Neutrophil (primary cell): ENCODE data around the gene YIPF5.
A peak's percentile ranks its signal among the peaks of the same experiment; 100 is the strongest.

Source experiments
- H3K27ac ChIP-seq: fragments of 200-600 bp; sonication (generic); 2 replicates; pipeline ENCODE4 v1.5.1; 2016; ENCODE audit warnings: mild to moderate bottlenecking, moderate library complexity
- H3K27me3 ChIP-seq: fragments of 200-600 bp; sonication (generic); 2 replicates; pipeline ENCODE4 v1.6.0; 2016; ENCODE audit warnings: mild to moderate bottlenecking
- H3K36me3 ChIP-seq: fragments of 200-600 bp; sonication (generic); 2 replicates; pipeline ENCODE4 v1.5.1; 2017
- H3K4me1 ChIP-seq, 2 experiments: fragments of 200-600 bp in 1 of 2; sonication (generic) in 1 of 2; 1 replicate in 1 of 2; 2 replicates in 1 of 2; pipeline versions ENCODE4 v1.5.1 to v1.6.1; 2013 to 2016; ENCODE audit warnings: low read depth in 1 of 2, low read length in 1 of 2, mild to moderate bottlenecking in 1 of 2, moderate library complexity in 1 of 2; ENCODE audit not compliant: control insufficient read depth in 1 of 2, insufficient read depth in 1 of 2
- H3K4me3 ChIP-seq, 2 experiments: fragments of 200-600 bp in 1 of 2; sonication (generic) in 1 of 2; 1 replicate in 1 of 2; 2 replicates in 1 of 2; pipeline ENCODE4 v1.5.1; 2013 to 2016; ENCODE audit warnings: low read depth in 1 of 2, low read length in 1 of 2, mild to moderate bottlenecking in 1 of 2, moderate library complexity in 1 of 2
- H3K9me3 ChIP-seq: fragments of 200-600 bp; sonication (generic); 2 replicates; pipeline ENCODE4 v1.5.1; 2016
- TF ChIP-seq, protein P1 (sequence below): fragments of 200-600 bp; sonication (generic); IDR thresholded peaks from 2 replicates; pipeline ENCODE4 v1.5.1; 2016; ENCODE audit warnings: antibody characterized with exemption

Gene YIPF5

DNA sequence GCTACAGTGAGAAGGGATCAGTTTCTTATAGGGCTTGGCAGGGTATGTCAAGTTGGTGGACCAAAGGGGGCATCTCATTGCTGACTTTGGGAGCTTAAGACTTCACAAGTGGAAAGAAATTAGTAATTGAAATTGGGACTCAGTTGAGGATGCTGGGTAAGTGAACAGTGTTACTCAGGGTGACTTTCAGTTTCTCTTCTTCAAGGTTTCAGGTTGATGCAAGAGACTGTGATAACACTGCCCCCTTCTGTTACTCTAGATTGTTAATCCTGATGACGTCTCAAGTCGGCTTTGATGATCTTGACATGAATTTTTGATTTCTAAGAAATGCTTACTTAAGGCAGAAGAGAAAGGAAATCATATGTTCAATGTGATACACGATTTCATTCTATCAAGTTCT, 21.5 kb upstream of the YIPF5 start:
- H3K9me3 ChIP-seq = no peaks in the 10 kb centered on the region
- H3K4me3 ChIP-seq = peak overlapping the region; percentile 9 to 31
- H3K4me1 ChIP-seq = peaks cover 52 to 53% of the 10 kb centered on the region in 2 experiments
- TF ChIP-seq, protein P1, sequence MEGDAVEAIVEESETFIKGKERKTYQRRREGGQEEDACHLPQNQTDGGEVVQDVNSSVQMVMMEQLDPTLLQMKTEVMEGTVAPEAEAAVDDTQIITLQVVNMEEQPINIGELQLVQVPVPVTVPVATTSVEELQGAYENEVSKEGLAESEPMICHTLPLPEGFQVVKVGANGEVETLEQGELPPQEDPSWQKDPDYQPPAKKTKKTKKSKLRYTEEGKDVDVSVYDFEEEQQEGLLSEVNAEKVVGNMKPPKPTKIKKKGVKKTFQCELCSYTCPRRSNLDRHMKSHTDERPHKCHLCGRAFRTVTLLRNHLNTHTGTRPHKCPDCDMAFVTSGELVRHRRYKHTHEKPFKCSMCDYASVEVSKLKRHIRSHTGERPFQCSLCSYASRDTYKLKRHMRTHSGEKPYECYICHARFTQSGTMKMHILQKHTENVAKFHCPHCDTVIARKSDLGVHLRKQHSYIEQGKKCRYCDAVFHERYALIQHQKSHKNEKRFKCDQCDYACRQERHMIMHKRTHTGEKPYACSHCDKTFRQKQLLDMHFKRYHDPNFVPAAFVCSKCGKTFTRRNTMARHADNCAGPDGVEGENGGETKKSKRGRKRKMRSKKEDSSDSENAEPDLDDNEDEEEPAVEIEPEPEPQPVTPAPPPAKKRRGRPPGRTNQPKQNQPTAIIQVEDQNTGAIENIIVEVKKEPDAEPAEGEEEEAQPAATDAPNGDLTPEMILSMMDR = no peak
- peak overlapping the region; percentile 73 for H3K27ac ChIP-seq
- peaks cover 48% of the 10 kb centered on the region for H3K27me3 ChIP-seq
- H3K36me3 ChIP-seq = no peaks in the 10 kb centered on the region

DNA sequence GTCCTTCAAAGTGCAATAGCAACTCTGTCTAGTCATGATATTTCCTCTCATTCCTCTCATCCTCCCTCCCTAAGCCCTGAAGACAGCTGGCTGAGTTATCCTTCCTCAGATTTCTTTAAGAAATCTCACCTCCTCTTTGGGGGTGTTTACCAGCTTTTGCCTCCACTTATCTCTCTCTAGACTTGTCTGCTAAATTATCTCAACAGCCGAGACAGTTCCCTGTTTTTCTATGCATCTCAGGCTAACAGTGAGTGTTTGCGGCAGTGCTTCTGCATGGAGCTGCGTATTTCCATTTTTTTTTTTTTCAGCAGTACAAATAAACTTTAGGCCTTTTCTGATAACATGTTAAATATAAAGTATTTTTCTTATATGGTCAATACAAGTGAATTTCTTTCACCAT, 21.1 kb upstream of the YIPF5 start:
- peak overlapping the region; percentile 73 for H3K27ac ChIP-seq
- H3K4me1 ChIP-seq = peaks cover 57% of the 10 kb centered on the region in 2 experiments
- H3K4me3 ChIP-seq = peak overlapping the region in 1 of 2 experiments; percentile 9

GRCh38 chr5:144189800-144190429, 19.5 kb upstream of the YIPF5 start:
- no peaks in the 10 kb centered on the region for H3K9me3 ChIP-seq
- no peak overlapping the region for H3K4me3 ChIP-seq
- H3K4me1 ChIP-seq = peaks cover 59 to 60% of the 10 kb centered on the region in 2 experiments
- H3K27ac ChIP-seq = peak overlapping the region; percentile 58
- TF ChIP-seq, protein P1 = no peak
- H3K27me3 ChIP-seq = peaks cover 35% of the 10 kb centered on the region
- no peaks in the 10 kb centered on the region for H3K36me3 ChIP-seq

More for the DNA sequence above, 21.1 kb upstream of the YIPF5 start:
- Histone ChIP-seq H3K27me3 (peaks cover 44% of the 10 kb centered on the region), H3K9me3 (no peaks in the 10 kb centered on the region), H3K36me3 (no peaks in the 10 kb centered on the region)
- TF ChIP-seq, protein P1 = no peak

DNA sequence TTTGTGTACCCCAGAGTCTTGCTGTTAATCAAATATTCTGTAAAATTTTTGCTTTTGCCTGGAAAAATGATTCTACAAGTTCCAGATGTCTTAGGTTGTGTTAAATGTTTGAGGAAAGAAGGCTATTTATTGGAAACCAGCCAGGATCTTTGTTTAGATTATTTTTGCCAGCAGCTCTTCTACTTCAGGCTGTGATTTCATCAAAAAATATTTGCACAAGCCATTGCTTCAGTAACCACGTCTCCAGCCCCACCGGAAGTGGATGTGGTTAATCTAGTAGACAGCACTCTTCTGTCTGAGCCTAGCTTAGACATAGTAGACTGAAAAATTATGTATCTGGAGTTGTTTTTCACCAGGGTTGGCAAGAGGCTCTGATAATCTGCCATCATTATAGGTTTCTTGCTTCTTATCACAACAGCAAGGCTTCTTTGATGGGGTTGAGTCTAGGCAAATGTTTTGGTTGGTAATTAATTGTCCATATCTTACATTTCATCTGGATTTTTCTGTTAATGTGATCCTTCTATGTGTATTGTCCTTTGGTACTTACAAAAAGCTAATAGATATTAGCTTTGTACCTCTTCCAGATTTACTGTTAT, 17.3 kb upstream of the YIPF5 start:
- peak overlapping the region; percentile 58 for H3K27ac ChIP-seq
- H3K4me3 ChIP-seq = peak overlapping the region in 1 of 2 experiments; percentile 4
- peaks cover 25% of the 10 kb centered on the region for H3K27me3 ChIP-seq
- TF ChIP-seq, protein P1 = no peak
- peaks cover 59 to 60% of the 10 kb centered on the region in 2 experiments for H3K4me1 ChIP-seq
- no peaks in the 10 kb centered on the region for H3K36me3 ChIP-seq
- no peaks in the 10 kb centered on the region for H3K9me3 ChIP-seq

DNA sequence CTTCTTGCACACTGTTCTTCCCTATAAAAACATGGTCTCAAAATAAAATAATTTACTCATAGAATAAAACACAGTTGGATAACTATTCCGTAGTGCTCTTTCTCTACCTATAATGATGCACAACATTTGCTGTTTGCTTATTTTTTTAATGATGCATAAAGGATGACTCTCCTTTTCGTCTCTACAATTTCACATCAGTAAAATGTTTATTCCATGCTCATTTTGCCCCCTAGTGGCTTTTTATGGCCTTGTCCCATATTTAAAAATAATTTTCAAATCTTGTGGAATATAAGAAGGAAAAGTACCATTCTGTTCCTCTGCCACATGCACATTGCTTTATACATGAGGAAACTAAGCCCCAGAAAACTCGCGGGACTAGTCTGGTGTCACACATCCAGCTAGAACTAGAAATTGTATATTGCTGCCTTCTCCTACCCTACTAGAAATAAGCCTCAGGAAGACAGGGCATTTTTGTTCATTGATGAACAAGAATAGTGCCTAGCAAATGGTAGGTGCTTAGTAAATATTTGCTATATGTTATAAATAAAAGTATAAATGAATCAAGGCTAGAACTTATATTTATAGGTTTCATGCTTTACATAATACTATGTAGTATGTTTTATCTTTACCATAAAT, 12.9 kb upstream of the YIPF5 start:
- Histone ChIP-seq H3K4me3 (no peak overlapping the region), H3K36me3 (no peaks in the 10 kb centered on the region), H3K4me1 (peaks cover 21% of the 10 kb centered on the region in 2 experiments), H3K27me3 (peaks cover 38% of the 10 kb centered on the region), H3K27ac (no peak overlapping the region), H3K9me3 (no peaks in the 10 kb centered on the region)
- TF ChIP-seq, protein P1 = peak; percentile 39
